ENCODE results near the gene USP10.

- no peak for TF ChIP-seq POLR2A (IDR thresholded peaks at IDR 0.05)
- TF ChIP-seq, protein P1, sequence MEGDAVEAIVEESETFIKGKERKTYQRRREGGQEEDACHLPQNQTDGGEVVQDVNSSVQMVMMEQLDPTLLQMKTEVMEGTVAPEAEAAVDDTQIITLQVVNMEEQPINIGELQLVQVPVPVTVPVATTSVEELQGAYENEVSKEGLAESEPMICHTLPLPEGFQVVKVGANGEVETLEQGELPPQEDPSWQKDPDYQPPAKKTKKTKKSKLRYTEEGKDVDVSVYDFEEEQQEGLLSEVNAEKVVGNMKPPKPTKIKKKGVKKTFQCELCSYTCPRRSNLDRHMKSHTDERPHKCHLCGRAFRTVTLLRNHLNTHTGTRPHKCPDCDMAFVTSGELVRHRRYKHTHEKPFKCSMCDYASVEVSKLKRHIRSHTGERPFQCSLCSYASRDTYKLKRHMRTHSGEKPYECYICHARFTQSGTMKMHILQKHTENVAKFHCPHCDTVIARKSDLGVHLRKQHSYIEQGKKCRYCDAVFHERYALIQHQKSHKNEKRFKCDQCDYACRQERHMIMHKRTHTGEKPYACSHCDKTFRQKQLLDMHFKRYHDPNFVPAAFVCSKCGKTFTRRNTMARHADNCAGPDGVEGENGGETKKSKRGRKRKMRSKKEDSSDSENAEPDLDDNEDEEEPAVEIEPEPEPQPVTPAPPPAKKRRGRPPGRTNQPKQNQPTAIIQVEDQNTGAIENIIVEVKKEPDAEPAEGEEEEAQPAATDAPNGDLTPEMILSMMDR (IDR thresholded peaks at IDR 0.05): no peak
These were observed 42.5 kb upstream of the USP10 start for GRCh38 chr16:84657229-84657837.
